Measurements from ENCODE around the gene MYO6. TPM values are rescaled to one million over a fixed set of nuclear protein-coding genes. Genes with fewer than 3 reads are reported as not detected.

Gene MYO6
- total RNA-seq, 1 donor from 2014 or later: 105 TPM

DNA sequence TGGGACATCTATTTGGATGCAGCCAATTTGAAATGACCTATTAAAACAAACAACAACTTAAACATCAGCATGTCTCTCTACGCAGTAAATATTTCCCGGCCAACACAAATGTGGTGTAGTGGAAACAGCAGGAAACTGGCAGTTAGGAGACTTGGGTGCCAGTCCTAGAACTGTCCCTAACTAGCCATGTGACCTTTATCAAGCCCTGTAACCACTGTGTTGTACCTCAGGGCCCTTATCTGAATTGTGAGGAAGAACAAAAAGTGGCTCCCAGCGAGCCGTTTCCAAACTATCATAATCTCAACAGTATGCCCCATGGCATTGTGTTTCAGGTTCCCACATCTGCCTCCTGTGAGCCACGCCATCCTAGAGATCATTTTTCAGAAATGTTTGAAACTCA lies 198.9 kb downstream of the MYO6 start:
- no peaks in the 10 kb centered on the region for H3K36me3 Mint-ChIP-seq (ENCODE audit: insufficient read depth)
- TF ChIP-seq CTCF (IDR thresholded peaks at IDR 0.05; ENCODE audit: unreplicated experiment): no peak
- H3K4me1 Mint-ChIP-seq (ENCODE audit: low read depth): peaks cover 30% of the 10 kb centered on the region
- H3K4me3 Mint-ChIP-seq (ENCODE audit: low read depth): no peak overlapping the region
- H3K27me3 Mint-ChIP-seq: peaks cover 8% of the 10 kb centered on the region
- DNase-seq (ENCODE audit: low spot score, unreplicated experiment): no peak
- H3K9me3 Mint-ChIP-seq (ENCODE audit: low read depth): no peaks in the 10 kb centered on the region
- H3K27ac Mint-ChIP-seq: no peak overlapping the region

DNA sequence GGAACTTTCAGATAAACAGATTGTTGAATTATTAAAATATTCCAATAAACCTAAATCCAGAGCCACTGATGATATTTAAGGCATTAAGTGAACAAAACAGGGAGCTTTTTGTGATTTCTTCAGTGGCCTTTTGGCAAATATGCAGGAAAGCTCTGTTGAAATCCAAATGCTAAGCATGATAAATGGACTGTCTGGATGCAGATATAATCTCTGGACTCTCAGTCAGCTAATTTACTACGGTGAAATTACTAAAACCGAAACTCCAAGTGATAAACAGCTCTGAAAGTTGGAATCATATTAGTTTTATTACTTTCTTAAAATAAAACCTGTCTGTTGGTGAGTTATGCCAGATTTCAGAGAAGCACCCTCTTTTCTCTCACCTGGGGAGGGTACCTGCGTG lies 203.1 kb downstream of the MYO6 start:
- peaks cover 11% of the 10 kb centered on the region for H3K4me1 Mint-ChIP-seq (ENCODE audit: low read depth)
- TF ChIP-seq CTCF (IDR thresholded peaks at IDR 0.05; ENCODE audit: unreplicated experiment): no peak
- no peak for DNase-seq (ENCODE audit: low spot score, unreplicated experiment)
- H3K4me3 Mint-ChIP-seq (ENCODE audit: low read depth): no peak overlapping the region
- no peak overlapping the region for H3K27ac Mint-ChIP-seq
- peaks cover 6% of the 10 kb centered on the region for H3K9me3 Mint-ChIP-seq (ENCODE audit: low read depth)
- H3K36me3 Mint-ChIP-seq (ENCODE audit: insufficient read depth): no peaks in the 10 kb centered on the region
- H3K27me3 Mint-ChIP-seq: no peaks in the 10 kb centered on the region

DNA sequence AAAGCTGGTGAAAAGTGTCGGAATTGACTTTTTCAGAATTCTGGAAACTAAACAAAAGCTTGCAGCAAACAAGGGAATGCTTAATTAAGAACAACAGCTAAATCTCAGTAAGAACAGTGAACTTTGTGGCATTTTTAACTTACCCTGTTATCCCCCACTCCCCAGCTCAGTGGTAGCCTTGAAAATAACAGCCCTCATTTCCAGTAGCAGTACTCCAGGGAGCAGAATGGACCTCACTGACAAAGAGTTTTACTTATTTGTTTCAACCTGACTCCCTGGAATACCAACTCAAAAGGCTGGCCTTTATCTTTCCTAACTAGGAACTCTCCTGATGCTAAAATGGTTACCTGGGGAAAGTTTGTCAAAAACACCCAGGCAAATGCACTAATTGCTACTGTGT lies 214.5 kb downstream of the MYO6 start:
- H3K36me3 Mint-ChIP-seq (ENCODE audit: insufficient read depth): no peaks in the 10 kb centered on the region
- no peak overlapping the region for H3K27ac Mint-ChIP-seq
- H3K9me3 Mint-ChIP-seq (ENCODE audit: low read depth): peaks cover 1% of the 10 kb centered on the region
- DNase-seq (ENCODE audit: low spot score, unreplicated experiment): no peak
- no peak for TF ChIP-seq CTCF (IDR thresholded peaks at IDR 0.05; ENCODE audit: unreplicated experiment)
- peaks cover 5% of the 10 kb centered on the region for H3K4me1 Mint-ChIP-seq (ENCODE audit: low read depth)
- H3K4me3 Mint-ChIP-seq (ENCODE audit: low read depth): no peak overlapping the region
- no peaks in the 10 kb centered on the region for H3K27me3 Mint-ChIP-seq

DNA sequence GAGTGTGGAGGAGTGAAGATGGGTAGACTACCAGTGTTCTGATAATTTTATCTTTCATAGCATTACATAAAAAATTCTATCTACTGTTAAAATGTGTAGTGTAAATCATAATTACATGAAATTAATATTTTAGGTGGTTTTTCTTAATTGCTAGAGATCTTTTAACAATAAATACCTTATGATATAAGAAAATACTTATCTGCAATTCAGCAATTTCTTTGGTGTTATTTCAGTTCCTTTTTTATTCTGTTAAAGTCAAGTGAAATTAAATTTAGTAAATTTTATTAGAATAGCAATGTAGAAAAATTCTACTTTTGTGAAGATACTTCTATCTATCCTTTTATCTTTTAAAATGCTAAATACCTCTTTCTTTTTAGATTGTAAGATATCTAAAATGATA lies 219.1 kb downstream of the MYO6 start:
- TF ChIP-seq CTCF (IDR thresholded peaks at IDR 0.05; ENCODE audit: unreplicated experiment): no peak
- no peak for DNase-seq (ENCODE audit: low spot score, unreplicated experiment)
- Mint-ChIP-seq H3K9me3 (ENCODE audit: low read depth) (no peaks in the 10 kb centered on the region), H3K36me3 (ENCODE audit: insufficient read depth) (no peaks in the 10 kb centered on the region), H3K4me1 (ENCODE audit: low read depth) (no peaks in the 10 kb centered on the region), H3K4me3 (ENCODE audit: low read depth) (no peak overlapping the region), H3K27me3 (no peaks in the 10 kb centered on the region), H3K27ac (no peak overlapping the region)

Other genes with a start within 250 kb of the MYO6 start
- 130 and 140 TPM in 2 replicates for gene SENP6, start 147.4 kb upstream of the MYO6 start, total RNA-seq